Prostate gland (tissue), 2 donors: Measurements from ENCODE around the gene SWAP70.

Experiments
- CTCF ChIP-seq, 4 experiments: fragments of 200-600 bp in 2 of 4; fragments of 450-650 bp in 2 of 4; sonication (generic) in 2 of 4; IDR thresholded peaks; 1 replicate in 3 of 4; 2 replicates in 1 of 4; pipeline ENCODE4 v1.5.1; 2016 to 2019; ENCODE audit warnings: antibody characterized with exemption in 4 of 4, mild to moderate bottlenecking in 2 of 4, moderate library complexity in 2 of 4
- POLR2A ChIP-seq: fragments of 450-650 bp; IDR thresholded peaks from one replicate; pipeline ENCODE4 v1.6.1; 2016; ENCODE audit warnings: antibody characterized with exemption, mild to moderate bottlenecking
- POLR2AphosphoS5 ChIP-seq: sonication (generic); formaldehyde crosslinking; IDR thresholded peaks from one replicate; pipeline ENCODE4 v1.6.1; 2017; ENCODE audit warnings: antibody characterized with exemption

GRCh38 chr11:9784602-9785315, 120.9 kb downstream of the SWAP70 start:
- TF ChIP-seq POLR2A (no peak), CTCF (IDR thresholded peaks at IDR 0.05) (no peak), POLR2AphosphoS5 (no peak)
